HG03469 (cell line): Measurements from ENCODE around the gene EFEMP2.

Source experiments
- ATAC-seq: cut with Tn5 transposase; IDR thresholded peaks from one replicate; pipeline ENCODE4 v1.9.1; 2021; ENCODE audit warnings: mild to moderate bottlenecking, moderate library complexity, moderate number of reproducible peaks; ENCODE audit not compliant: unreplicated experiment

EFEMP2 gene

DNA sequence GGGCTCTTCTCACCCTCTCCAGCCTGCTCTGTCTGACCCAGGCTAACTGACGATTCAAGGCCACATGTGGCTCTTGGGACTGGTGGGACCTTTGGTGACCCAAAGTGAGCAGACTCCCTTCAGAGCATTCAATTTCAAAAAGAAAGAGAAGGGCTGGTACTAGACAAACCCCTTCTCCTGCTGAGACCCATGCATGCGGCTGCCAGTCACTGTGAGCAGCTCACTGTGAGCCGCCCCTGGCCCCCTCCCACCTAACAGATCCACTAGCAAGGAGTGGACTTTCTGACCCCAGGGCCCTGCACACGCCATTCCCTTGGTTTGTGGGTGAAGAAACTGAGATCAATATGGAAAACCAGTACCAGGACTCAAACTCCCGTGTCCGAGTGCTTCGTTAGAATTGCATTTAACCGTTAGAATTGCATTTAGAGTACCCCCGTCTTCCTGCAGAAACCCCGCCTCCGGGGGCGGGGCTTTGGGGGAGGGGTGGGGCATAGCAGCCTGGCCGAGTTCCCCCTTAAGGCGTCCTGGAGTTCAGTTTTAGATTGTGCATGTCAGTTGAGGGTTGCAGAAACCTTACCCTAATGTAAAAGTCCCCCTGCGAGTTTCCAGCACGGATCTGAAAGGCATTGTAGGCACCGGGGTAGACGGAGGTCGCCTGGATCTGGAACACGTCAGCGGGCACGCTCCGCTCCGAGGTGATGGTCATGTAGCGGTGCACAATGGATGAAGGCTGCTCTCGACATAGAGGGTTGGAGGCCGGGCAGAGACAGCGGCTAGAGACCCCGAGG, 5.1 kb downstream of the EFEMP2 start:
- no peak for ATAC-seq

DNA sequence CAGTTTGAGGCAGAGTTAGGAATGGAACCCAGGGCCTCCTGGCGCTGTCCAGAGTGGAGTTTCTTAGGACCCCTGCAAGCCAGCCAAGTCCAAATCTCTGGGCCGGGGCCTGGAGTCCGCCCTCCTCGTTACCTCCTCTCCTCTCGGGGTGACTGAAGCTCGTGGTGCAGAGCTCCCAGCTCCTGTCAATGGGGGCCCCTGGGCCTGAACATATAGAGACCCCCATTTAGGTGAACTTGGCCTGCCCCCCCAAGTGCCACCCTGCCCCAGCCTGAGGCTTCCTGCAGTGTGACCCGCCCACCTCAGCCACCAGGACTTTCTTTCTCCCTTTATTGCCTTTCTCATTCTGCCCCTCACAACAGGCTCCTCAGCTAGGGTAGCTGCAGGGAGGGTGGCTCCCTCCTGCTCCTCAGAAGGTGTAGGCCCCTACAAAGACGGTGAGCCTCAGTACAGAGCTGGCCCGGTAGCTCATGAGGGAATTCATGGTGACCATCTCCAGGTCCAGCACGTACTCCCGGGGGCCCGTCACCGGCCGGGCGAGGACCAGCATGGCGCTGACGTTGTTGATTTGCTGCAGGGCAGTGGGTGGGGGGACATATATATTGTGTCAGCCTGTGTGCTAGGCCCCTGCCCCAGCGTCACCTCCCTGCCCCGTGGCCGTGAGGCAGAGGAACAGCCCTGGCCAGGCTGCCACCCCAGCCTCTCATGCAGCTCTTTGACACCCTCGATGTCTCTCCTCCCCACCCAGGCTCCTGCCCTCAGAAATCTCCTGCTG, 5.9 kb downstream of the EFEMP2 start:
- ATAC-seq, result no peak

DNA sequence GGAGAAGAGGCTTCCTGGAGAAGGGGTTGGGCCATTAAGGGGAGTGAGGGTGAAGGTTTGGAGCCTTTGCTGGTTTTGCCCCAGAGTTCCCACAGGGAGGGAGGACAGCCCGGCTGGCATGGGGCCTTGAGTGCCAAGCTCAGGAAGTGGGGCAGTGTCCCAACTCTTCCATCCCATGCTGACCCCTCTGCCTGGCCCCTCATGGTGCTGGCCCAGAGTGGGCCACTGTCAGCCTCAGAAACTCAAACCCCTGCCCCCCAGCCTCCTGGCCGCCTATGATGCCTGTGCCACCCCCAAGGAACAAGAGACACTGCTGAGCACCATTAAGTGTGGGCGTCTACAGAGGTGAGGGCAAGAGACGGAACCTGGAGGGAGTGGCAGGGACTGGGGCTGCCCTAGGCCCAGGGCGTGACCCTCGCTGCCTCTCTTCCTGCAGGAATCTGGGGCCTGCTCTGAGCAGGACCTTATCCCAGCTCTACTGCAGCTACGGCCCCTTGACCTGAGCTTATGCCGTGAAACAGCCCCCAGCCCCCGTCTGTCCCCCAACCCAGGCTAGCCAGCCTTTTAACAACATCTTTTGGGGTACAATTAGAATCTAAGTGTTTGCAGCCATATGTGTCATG, 6.9 kb downstream of the EFEMP2 start:
- ATAC-seq, result no peak

DNA sequence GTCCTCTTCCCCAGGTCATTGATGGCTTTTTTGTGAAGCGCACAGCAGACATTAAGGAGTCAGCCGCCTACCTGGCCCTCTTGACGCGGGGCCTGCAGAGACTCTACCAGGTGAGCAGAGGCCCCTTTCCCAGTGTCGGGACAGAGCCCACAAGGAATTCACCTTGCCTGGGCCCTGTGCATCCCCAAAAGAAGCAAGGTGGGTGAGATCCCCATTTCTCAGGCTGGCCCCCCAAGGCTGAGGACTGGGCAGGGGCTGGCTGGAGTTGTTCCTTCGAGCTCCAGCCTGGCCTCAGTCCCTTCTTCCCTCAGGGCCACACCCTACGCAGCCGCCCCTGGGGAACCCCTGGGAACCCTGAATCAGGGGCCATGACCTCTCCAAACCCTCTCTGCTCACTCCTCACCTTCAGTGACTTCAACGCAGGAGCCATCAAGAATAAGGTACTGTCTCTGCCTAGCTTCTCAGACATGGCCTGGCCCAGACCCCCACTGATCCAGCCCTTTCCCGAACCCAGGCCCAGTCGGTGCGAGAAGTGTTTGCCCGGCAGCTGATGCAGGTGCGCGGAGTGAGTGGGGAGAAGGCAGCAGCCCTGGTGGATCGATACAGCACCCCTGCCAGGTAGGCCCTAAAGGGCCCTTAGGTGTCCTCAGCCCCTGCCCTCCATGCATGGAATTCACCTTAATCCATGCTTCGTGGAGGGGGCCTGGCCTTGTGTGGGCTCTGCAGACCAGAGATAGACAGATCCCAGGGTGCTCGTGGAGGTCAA, 7.7 kb downstream of the EFEMP2 start:
- ATAC-seq, result no peak

DNA sequence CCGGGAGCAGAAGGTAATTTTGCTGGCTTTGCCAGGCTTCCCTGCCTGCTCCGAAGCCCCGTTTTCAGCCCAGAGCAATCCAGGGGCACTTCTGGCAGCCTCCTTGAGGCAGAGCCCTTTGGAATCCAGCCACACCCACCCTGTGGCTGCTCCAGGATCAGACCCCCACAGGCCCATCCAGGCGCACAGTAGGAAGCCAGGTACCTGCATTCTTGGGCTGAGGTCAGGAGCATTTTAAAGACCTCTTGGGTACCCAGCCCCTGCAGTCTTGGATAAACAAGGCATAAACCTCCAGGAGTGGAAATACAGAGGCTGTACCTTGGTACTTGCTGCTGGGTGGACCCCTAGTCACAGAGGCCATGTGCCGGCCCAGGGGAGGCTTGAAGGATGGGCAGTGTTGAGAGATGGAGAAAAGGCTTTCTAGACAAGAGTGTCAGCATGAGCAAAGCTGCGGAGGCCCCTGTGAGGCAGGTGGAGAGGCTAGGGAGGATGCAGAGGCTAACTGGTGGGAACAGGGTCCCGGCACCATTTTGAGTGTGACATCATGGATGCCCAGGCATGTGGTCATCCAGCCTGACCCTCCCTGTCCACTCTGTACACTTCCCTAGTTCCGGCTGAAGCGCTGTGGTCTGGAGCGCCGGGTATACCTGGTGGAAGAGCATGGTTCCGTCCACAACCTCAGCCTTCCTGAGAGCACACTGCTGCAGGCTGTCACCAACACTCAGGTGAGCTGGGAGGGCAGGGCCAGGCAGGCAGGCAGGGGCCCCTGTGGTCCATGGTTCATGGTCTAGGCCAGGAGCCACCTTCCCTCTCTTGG, 8.5 kb downstream of the EFEMP2 start:
- no peak for ATAC-seq

DNA sequence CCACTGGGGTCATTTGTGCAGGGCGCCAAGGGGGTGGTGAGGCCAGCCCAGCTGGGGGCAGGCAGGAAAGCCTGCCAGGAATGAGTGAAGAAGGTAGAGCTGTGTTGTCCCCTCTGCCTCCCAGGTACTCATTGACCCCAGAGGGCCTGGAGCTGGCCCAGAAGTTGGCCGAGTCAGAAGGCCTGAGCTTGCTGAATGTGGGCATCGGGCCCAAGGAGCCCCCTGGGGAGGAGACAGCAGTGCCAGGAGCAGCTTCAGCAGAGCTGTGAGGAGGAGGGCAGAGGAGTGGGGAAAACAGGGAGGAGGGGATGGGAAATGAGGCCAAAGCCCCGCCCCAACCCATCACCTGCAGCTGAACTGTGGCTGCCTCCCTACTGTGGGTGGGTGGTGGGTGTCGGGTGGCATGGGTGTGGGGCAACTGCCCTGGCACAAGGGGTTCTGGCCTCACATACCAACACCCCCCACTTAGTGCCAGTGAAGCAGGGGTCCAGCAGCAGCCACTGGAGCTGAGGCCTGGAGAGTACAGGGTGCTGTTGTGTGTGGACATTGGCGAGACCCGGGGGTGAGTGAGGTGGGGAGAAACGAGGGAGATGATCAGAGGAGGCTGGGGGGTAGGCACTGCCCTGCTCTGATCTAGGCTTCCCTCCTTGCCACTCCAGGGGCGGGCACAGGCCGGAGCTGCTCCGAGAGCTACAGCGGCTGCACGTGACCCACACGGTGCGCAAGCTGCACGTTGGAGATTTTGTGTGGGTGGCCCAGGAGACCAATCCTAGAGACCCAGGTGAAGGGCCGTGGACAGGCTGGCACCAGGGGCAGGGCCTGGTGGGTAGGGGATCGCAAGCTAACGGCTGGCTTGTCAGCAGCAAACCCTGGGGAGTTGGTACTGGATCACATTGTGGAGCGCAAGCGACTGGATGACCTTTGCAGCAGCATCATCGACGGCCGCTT, 9.4 kb downstream of the EFEMP2 start:
- ATAC-seq, result no peak

DNA sequence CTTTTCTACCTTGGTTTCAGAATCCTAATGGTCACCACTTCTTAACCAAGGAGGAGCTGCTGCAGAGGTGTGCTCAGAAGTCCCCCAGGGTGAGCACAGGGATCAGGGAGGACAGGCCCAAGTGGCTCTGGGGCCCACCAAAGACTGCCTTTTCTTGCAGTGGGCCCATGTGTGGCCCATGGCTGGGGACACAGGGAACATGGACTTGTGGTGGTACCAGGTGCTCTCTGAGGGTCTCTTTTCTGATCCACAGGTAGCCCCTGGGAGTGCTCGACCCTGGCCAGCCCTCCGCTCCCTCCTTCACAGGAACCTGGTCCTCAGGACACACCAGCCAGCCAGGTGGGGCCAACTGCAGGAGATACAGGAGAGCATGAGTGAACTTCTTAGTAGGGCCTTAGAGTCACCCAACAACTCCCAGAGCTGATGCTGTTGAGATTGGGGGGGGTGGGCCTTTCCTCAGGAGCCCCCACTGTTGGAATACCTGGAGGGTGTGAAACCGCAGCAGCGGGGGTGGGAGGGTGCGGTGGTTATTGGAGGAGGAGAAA, 10.3 kb downstream of the EFEMP2 start:
- ATAC-seq, result no peak

DNA sequence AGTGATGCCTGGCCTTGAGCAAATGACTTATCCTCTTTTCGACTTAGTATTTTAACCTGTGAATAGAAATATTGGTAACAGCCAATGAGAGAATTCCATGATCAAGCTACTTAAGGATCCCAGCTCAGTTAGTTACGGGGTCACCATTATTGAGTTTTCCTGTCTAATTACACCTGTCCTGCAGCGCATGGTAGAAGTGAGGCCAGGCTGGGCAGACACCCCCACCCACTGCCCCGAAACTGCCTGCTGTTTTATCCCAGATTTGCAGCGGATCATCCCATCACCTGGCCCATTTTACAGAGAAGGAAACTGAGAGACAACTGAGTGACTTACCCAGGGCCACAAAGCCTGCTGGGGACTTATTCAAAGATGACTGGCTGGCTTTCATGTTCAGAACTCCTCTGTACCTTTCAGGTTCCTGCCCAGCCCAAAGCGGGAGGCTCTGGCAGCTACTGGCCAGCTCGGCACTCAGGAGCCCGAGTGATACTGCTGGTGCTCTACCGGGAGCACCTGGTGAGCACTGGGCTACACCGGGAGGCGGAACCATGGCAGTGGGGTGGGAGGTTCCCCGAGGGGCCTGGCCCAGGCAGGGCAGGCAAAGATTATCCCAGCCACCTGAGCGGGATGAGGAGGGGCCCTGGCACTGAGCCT, 10.9 kb downstream of the EFEMP2 start:
- ATAC-seq, result no peak

DNA sequence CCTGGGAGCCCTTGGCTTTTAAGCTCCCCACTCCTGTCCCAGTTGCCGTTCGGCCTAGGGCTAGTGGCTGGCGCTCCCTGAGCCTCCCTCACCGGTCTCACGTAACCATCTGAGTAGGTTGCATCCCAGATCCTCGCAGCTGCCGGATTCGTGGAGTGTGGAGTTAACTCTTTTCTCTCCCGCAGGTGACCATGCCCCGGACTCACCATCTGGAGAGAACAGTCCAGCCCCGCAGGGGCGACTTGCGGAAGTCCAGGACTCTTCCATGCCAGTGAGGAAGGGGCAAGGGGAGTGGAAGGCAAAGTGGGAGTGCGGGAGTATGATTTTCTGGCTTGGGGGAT, 11.5 kb downstream of the EFEMP2 start:
- no peak for ATAC-seq

DNA sequence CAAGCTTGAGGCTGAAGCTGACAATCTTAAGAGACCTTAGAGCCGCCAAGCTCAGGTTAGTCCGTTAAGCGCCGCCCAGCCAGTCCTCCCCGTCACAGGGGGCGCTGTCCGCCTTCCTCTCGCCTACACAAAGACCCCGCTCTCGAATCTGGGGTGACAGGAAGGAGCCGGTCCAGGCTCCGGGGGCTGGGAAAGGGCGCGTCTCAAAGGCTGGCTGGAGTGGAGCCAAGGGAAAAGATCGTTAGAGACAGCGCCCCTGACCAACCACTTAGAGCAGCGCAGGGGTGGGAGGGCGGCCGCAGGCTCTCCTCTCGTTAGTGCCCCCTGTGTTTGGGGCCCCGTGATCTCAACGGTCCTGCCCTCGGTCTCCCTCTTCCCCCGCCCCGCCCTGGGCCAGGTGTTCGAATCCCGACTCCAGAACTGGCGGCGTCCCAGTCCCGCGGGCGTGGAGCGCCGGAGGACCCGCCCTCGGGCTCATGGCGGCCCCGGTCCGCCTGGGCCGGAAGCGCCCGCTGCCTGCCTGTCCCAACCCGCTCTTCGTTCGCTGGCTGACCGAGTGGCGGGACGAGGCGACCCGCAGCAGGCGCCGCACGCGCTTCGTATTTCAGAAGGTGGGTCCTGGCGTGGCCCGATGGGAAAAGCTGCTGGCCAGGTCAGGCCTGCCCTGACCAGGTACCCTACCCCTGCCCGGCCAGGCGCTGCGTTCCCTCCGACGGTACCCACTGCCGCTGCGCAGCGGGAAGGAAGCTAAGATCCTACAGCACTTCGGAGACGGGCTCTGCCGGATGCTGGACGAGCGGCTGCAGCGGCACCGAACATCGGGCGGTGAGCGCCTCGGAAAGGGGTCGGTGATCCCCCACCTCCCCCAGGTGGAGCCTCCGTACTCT, 12.1 kb downstream of the EFEMP2 start, which contains the start of gene MUS81:
TSS of gene MUS81 (plus strand) at position 156 of the 887 bp plus-strand sequence. CDS start at position 477, 321 bp downstream.
- ATAC-seq, result no peak

DNA sequence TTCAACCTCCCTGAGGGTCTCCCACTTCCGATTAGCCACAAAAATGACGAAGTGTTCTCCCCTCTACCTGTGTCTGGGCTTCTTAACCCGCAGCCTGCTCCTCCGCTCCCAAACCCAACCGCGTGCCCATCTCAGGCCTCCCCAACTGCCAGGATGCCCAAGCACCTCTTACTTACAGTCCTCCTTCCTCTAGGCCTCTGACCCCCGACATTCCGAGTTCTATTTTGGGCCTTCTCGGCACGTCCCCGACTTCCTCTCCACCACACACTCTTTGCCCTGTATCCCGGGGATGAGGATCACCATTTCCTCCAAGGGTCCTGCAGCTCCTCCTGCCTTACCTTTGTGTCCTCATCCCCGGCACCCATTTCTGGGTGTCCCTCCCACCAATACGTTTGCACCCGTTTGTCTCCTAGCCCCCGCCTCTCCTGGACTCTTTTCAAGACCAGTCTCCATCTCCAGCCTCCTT, 12.8 kb downstream of the EFEMP2 start:
- ATAC-seq, result no peak

DNA sequence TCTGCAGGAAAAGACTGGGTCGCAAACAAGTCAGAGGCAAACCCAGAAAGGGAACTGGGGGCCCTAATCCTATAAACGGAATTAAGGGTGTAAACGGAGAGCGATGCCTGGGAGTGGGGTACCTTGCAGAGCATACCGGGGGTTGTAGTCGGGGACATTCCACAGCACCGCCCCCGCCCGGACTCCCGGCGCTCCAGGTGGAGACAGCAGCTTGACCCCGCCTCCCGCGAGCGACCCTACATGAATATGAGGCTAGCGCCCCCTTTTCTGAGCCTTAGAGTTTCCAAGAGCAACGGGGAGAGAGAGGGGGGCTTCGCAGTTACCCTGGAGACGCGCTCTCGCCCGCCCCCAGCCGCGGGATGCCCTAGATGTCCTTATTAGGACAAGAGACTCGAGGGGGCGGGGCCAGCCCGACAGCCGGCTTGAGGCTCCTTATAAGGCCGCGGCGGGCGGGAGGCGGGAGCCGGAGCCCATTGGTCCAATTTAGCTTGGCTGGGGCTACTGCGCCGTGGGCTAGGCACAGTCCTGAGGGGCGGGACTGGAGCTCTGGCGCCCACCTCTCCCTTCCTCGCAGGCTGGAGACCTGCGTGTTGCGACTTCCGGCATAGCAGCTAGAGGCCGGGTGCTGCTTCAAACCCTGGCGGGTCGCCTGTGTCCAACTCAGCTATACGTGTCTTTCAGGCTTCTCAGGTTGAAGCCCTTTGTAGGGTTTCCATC, 13.3 kb downstream of the EFEMP2 start:
- peak; percentile 37 for ATAC-seq

DNA sequence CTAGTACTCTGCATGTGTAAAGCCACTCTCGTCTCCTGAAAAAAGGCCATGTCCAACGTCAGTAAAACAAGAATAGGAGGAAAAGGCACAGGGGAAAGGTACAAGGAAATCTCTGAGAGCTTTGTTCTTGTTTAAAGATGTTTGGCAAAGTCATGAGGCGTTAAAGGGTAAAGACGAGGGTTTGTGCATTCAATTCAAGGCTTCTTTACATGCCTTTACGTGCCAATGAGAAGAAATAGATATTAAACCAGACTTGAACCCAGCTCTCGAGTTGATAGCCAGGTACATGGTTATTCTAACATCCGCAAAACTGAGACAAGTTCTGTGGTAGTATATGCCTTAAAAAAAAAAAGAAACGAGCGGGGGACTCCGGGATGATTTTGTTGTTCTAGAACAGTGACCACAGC, 13.9 kb downstream of the EFEMP2 start:
- ATAC-seq, result no peak

DNA sequence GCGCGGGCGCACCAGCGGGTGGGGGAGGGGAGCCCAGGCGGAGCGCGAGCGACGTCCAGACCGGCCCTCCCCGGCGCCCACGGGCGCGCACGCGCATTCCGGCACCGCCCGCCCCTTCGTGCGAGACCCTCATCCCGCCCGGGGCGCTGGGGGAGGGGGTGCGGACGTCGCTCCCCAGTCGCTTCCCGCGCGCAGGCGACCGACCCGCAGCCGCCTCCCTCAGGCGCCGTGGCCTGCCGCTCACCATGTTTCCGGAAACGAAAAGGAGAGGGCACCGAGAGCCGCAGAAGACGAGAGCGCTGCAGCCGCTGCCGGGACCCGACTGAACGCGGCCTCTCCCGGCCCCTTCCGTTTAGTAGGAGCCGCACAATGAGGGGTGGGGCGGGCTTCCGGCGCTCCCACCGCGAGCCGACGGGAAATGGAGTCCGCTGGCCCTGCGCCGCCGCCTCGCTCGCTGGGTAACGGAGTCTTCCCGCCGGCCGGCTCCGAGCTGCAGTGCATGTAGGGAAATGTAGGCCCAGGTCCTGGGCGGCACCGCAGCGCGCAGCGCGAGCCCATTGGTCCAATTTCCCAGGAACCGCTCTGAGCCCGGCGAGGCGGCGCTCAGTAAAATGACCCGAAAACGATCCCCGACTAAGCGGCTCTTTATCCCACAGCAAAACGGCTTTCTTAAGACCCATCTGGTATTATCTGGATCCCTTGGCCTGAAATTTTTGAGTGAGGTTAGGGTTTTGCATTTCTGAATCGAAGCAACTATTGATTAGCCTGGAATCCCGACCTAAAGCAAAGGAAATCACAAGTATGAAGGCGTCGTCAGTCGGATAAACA, 14.5 kb downstream of the EFEMP2 start, which contains the start of gene CFL1:
TSS of gene CFL1 (minus strand) at position 328 of the 828 bp plus-strand sequence. CDS start at position 247, 81 bp downstream.
- ATAC-seq, result peak; percentile 34

DNA sequence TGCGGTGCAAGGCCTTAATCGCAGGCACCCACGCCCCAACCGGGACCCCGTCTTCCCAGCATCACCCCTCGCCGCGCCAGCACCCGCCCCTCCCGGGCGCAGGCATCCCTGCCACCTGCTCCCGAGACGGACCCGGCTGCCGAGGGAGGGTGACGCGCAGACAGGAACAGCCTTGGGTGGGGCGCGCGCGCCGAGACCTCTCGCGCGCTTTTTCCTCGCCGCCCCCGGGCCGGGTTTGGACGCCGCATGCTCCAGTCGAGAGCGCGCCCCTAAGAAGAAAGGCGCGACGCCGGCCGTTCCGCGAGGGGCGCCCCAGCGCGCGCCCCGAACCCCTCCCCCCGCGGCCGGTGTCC, 15.1 kb downstream of the EFEMP2 start:
- ATAC-seq, result no peak
